HG03066 (cell line): ENCODE data around the gene CASP7.

Experiments
- ATAC-seq: cut with Tn5 transposase; IDR thresholded peaks from one replicate; pipeline ENCODE4 v1.9.1; 2021; ENCODE audit warnings: low read depth; ENCODE audit not compliant: unreplicated experiment

Gene CASP7

DNA sequence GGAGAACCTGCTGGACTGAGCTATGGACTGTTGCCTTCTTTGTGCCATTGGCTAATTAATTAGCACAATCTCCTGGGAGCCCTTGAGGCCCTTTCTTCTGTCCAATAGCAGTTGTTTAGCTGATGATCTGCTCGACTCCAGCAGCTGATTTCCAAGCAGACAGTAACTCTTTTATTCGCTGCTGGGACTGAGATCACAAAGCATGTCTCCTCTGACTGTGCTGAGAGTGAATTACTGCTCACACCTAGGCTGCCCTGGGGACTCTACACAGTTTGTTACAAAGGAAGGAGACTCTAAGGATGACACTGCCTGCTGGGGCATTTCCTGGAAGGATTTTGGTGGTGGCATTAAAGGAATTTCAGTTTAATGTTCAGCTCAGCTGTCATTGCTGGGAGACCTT lies 31.4 kb downstream of the CASP7 start:
- no peak for ATAC-seq

GRCh38 chr10:113712024-113712423 lies 32.3 kb downstream of the CASP7 start:
- ATAC-seq, result no peak

DNA sequence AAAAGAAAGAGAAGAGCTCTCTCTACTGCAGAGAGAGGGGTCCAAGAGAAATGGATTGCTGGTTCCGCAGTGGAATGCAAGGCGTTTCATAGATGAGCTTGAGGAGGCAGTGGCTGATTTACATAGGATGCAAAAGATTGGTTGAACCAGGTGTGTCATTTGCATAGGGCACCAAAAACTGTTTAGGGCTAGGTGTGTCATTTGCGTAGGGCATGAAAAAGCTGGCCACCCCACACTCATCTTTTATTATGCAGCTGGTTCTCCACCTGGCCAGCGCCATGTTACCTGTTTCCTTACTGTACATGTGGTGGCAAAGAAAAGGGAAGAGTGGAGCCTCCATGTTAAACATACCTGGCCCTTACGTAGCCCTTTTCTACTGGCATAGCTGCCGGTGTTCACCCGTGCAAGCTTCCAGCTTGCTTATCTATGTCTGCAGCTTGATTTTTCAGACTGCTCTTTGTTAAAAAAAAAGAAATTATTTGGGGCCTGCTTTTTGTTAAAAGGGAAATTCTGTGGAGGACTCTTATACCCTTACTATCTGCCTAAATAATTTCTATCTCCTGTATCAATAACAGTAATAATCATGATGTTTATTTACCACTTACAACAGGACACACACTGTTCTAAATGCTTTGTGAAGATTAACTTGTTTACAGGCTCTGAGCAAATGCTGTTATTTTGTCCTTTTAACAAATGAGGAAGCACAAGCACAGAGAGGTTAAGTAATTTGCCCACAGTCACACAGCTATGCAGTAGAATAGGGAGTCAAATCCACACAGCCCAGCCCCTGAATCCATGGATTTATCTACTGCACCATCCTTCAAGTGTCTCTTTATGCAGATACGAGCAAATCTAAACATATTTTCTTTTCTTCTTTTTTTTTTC lies 33.3 kb downstream of the CASP7 start:
- ATAC-seq, result no peak

GRCh38 chr10:113713640-113713982 lies 33.9 kb downstream of the CASP7 start:
- ATAC-seq, result no peak

GRCh38 chr10:113716109-113716910 lies 36.6 kb downstream of the CASP7 start:
- ATAC-seq, result no peak

GRCh38 chr10:113718969-113719822 lies 39.5 kb downstream of the CASP7 start:
- no peak for ATAC-seq

DNA sequence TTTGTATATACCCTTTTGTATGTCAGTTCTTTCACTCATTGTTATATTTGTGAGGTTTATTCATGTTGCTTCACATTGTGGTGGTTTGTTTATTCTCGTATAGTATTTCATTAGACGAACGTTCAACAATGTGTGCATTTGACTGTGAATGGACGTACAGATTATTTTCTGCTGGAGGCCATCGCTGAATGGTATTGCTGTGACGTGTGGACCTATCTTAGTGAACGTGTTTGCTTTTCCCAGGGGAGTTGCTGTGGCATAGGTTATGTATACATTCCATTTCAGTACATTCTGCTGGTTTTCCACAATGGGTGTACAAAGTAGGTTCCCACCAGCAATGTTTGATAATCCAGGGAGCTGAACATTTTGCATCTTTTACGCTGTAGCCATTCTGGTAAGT lies 40.7 kb downstream of the CASP7 start:
- no peak for ATAC-seq

GRCh38 chr10:113732160-113732881 lies 52.6 kb downstream of the CASP7 start:
- no peak for ATAC-seq

DNA sequence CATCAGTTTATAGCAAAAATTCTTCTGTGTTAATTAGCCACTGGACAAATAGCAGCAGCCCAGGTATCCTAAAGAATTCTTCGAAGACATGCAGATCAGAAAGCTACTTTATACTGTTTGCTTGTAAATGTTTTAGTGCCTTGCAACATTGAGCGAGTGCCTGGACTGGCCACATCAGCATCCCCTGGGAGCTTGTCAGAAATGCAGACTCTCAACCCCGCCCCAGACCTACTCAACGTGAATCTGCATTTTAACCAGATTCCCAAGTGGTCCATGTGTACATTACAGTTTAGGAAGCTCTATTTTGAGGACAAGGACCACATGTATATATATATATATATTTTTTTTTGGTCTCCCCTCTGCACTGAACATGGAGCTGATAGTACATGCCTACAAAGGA lies 53.3 kb downstream of the CASP7 start:
- ATAC-seq, result no peak

- no peak for ATAC-seq
These were observed 53.9 kb downstream of the CASP7 start for GRCh38 chr10:113733635-113734034.

GRCh38 chr10:113735913-113736312 lies 56.2 kb downstream of the CASP7 start:
- peak; percentile 76 for ATAC-seq

GRCh38 chr10:113736576-113736975 lies 56.9 kb downstream of the CASP7 start:
- no peak for ATAC-seq

DNA sequence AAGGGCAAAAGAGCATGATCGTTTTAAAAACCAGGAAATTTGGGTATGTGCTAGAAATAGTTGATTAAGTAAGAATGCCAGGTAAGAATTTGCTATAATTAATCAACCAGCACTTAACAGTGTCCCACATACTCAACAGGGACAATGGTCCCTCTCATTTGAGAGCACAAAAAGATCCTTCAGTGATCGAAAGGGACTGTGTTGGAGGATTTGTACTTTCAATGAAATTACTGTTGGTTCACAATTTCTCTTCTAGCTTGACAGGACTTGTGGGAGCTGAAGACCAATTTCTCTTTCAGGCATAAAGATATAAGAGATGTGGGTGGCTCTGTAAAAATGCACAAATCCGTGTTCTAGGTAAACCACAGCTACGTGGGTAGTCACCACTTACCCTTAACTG lies 59.3 kb downstream of the CASP7 start:
- no peak for ATAC-seq

DNA sequence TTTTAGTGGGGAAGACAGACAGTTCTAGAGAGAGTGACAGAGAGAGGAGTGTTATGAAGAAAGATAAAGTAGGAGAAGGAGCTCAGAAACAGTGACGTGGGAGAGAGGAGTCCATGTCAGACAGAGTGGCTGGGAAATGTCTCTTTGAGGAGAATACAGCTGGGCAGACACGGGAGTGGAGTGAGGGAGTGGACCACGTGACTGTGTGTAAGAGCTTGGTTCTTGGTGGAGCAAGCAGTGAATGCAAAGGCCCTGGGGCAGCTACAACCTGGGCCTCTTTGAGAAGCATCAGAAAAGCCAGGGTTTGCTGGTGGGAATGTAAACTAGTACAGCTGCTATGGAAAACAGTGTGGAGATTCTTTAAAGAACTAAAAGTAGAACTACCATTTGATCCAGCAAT lies 59.9 kb downstream of the CASP7 start:
- no peak for ATAC-seq

DNA sequence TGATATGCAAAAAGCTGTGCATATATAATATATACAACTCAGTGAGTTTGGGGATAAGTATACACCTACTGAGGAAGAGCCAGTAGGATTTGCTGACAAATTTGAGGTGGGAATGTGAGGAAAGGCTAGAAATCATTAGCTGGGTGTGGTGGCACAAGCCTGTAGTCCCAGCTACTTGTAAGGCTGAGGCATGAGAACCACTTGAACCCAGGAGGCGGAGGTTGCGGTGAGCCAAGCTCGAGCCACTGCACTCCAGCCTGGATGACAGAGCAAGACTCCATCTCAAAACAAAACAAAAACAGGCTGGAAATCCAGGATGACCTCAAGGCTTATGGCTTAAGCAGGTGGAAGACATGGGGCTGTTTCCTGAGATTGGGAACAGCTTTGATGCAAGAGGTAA lies 61.1 kb downstream of the CASP7 start:
- no peak for ATAC-seq

DNA sequence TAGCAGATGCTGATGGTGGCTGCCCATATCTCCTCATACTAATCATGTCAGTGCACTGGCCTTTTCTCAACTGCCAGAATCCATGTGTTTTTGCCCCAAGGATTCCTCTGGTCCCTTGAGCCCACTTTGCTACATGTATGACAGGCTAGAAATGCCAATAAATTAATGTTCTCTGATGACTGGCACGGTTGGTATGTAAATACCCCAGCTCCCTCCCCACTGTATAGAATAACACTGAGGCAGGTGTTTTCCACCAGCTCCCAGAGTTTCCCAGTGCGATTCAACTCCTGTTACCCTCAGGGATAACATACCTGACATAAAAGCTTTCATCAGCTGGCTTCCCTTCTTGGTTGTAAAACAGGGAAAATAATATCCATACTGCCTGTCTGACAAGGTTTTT lies 62.8 kb downstream of the CASP7 start:
- ATAC-seq, result no peak

- no peak for ATAC-seq
These were observed 63.9 kb downstream of the CASP7 start for GRCh38 chr10:113743594-113743993.

- ATAC-seq, result no peak
These were observed 65.7 kb downstream of the CASP7 start for GRCh38 chr10:113745374-113745773.

DNA sequence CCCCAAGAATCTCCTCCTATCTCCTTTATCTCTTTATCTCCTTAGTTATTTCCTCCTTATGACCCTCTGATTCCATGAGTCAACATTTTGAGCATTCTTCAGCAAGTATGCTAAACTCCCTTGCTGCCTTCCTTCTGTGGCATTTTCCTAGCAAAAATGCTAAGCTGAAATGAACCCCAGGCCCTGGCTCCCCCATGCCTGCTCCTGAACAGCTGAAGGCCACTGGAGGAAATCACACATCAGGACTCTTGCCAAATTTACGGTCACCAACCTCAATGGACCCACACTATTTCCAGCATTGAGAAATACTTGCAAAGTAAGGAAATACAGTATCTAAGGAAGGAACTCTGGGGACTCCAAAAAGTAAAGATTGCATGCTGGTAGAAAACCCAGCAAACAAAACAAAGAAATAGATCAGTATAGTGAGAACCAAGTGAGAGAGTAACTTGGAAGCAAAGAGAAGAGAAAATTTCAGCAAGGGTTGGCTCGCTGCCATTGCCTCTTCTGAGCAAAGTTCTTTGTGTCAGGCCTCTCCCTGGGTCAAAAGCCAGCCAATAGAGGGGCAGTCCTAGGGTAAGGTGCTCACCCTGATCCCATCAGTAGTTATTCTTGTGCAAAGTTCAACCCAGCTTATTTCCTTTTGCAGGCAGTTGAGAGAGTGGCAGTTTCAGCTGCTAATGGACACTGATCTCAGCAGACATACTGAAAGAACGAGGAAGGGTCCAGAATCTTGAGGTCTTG lies 66.7 kb downstream of the CASP7 start:
- no peak for ATAC-seq
